ENCODE data around the gene PCNT.

Gene PCNT

DNA sequence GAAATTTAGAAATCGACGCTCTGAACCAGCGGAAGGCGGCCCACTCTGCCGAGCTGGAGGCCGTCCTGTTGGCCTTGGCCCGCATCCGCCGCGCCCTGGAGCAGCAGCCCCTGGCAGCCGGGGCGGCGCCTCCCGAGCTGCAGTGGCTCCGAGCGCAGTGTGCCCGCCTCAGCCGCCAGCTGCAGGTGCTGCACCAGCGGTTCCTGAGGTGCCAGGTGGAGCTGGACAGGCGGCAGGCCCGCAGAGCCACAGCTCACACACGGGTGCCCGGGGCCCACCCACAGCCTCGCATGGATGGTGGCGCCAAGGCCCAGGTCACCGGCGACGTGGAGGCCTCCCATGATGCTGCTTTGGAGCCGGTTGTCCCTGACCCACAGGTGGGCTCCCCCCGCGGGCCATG, 87.7 kb downstream of the PCNT start:
- Histone ChIP-seq H3K36me3 (ENCODE audit: control insufficient read depth, insufficient read depth, low read length) (peaks cover 54% of the 10 kb centered on the region), H3K4me3 (ENCODE audit: extremely low read depth, insufficient read depth, low read length, poor library complexity, severe bottlenecking) (no peak overlapping the region), H3K9me3 (ENCODE audit: control insufficient read depth, low read length) (no peaks in the 10 kb centered on the region), H3K4me1 (ENCODE audit: control insufficient read depth, insufficient read depth, low read length, poor library complexity, severe bottlenecking) (no peaks in the 10 kb centered on the region), H3K27ac (ENCODE audit: low read depth, low read length, severe bottlenecking) (no peak overlapping the region)
- 97 to 98% methylated on average over 21 to 30 of the region's 31 CpGs for WGBS, 2 experiments (ENCODE audit: insufficient coverage in 2 of 2)

DNA sequence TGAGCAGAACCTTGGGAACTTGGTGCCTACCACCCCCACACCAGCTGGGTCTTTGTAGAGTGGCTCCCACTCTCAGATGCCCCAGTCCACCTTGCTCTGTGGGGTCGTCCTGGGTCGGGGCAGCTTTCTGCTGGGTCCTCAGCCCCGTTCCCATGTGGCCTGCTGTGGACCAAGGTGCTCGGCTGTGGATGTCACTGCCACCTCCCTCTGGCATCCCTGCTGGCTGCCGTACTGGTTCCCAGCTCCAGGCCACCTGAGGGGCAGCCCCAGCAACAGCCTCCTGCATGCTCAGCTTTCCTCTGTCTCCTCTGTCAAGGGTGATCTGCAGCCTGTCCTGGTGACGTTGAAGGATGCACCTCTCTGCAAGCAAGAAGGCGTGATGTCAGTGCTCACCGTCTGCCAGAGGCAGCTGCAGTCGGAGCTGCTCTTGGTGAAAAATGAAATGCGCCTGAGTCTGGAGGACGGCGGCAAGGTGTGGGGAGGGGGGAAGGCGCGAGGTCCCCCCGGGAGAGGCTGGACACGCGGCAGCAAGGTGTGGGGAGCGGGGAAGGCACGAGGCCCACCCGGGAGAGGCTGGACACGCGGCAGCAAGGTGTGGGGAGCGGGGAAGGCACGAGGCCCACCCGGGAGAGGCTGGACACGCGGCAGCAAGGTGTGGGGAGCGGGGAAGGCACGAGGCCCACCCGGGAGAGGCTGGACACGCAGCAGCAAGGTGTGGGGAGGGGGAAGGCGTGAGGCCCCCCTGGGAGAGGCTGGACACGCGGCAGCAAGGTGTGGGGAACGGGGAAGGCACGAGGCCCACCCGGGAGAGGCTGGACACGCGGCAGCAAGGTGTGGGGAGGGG, 88.8 kb downstream of the PCNT start:
- no peaks in the 10 kb centered on the region for H3K9me3 ChIP-seq (ENCODE audit: control insufficient read depth, low read length)
- 91 to 94% methylated on average over 18 to 24 of the region's 39 CpGs for WGBS, 2 experiments (ENCODE audit: insufficient coverage in 2 of 2)
- H3K36me3 ChIP-seq (ENCODE audit: control insufficient read depth, insufficient read depth, low read length), result peaks cover 60% of the 10 kb centered on the region
- no peaks in the 10 kb centered on the region for H3K4me1 ChIP-seq (ENCODE audit: control insufficient read depth, insufficient read depth, low read length, poor library complexity, severe bottlenecking)
- no peak overlapping the region for H3K27ac ChIP-seq (ENCODE audit: low read depth, low read length, severe bottlenecking)
- H3K4me3 ChIP-seq (ENCODE audit: extremely low read depth, insufficient read depth, low read length, poor library complexity, severe bottlenecking), result no peak overlapping the region

DNA sequence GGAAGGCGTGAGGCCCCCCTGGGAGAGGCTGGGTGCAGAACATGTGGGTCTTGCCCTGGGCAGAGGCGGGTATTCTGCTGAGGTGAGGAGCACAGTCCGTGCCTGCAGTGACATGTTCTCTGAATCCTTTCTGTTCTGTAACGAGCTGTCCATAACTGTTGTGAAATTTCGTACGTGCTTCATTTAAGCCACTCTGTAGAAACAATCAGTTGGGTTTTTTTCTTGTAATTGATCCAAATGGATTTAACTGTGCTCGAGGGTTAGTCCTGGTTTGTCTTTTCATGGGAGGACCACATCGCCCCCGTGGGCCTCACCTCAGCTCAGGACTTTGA, 89.4 kb downstream of the PCNT start:
- H3K36me3 ChIP-seq (ENCODE audit: control insufficient read depth, insufficient read depth, low read length), result peaks cover 60% of the 10 kb centered on the region
- WGBS, 2 experiments (ENCODE audit: insufficient coverage in 2 of 2), result 92 to 100% methylated on average over 7 to 9 of the region's 9 CpGs

DNA sequence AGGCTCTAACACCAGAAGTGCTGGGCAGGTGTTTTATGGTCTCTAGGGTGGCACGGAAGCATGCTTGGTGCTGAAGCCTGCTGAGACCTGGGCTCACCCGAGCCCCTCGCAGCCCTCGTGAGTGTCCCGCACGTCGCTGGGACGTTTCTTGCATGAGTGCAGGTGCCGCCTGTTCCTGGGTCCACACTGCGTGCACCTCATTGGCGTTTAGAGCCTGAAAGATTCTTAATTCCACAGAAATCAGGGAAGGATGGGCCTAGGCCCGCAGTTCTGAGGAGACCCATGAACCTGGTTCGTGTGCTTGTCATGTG, 91.0 kb downstream of the PCNT start:
- 93 to 95% methylated on average over 13 of the region's 13 CpGs for WGBS, 2 experiments (ENCODE audit: insufficient coverage in 2 of 2)
- no peaks in the 10 kb centered on the region for H3K4me1 ChIP-seq (ENCODE audit: control insufficient read depth, insufficient read depth, low read length, poor library complexity, severe bottlenecking)
- peaks cover 63% of the 10 kb centered on the region for H3K36me3 ChIP-seq (ENCODE audit: control insufficient read depth, insufficient read depth, low read length)
- no peak overlapping the region for H3K27ac ChIP-seq (ENCODE audit: low read depth, low read length, severe bottlenecking)
- H3K4me3 ChIP-seq (ENCODE audit: extremely low read depth, insufficient read depth, low read length, poor library complexity, severe bottlenecking), result no peak overlapping the region
- no peaks in the 10 kb centered on the region for H3K9me3 ChIP-seq (ENCODE audit: control insufficient read depth, low read length)

More for the DNA sequence above, 89.4 kb downstream of the PCNT start:
- Histone ChIP-seq H3K27ac (ENCODE audit: low read depth, low read length, severe bottlenecking) (no peak overlapping the region), H3K9me3 (ENCODE audit: control insufficient read depth, low read length) (no peaks in the 10 kb centered on the region), H3K4me1 (ENCODE audit: control insufficient read depth, insufficient read depth, low read length, poor library complexity, severe bottlenecking) (no peaks in the 10 kb centered on the region), H3K4me3 (ENCODE audit: extremely low read depth, insufficient read depth, low read length, poor library complexity, severe bottlenecking) (no peak overlapping the region)

DNA sequence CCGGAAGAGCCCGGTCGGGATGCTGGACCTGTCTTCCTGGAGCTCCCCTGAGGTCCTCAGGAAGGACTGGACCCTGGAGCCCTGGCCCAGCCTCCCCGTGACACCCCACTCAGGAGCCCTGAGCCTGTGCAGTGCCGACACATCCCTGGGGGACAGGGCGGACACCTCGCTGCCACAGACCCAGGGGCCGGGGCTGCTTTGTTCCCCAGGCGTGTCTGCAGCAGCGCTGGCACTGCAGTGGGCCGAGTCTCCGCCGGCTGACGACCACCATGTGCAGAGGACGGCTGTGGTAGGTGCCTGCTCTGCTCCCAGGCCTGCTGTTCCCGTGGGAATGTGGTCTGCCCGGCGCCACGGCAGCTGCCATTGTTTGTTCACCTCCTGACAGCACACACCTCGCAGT, 92.6 kb downstream of the PCNT start:
- Histone ChIP-seq H3K9me3 (ENCODE audit: control insufficient read depth, low read length) (no peaks in the 10 kb centered on the region), H3K36me3 (ENCODE audit: control insufficient read depth, insufficient read depth, low read length) (peaks cover 62% of the 10 kb centered on the region), H3K4me1 (ENCODE audit: control insufficient read depth, insufficient read depth, low read length, poor library complexity, severe bottlenecking) (no peaks in the 10 kb centered on the region), H3K4me3 (ENCODE audit: extremely low read depth, insufficient read depth, low read length, poor library complexity, severe bottlenecking) (no peak overlapping the region), H3K27ac (ENCODE audit: low read depth, low read length, severe bottlenecking) (no peak overlapping the region)
- WGBS, 2 experiments (ENCODE audit: insufficient coverage in 2 of 2), result 92 to 96% methylated on average over 19 to 20 of the region's 20 CpGs

DNA sequence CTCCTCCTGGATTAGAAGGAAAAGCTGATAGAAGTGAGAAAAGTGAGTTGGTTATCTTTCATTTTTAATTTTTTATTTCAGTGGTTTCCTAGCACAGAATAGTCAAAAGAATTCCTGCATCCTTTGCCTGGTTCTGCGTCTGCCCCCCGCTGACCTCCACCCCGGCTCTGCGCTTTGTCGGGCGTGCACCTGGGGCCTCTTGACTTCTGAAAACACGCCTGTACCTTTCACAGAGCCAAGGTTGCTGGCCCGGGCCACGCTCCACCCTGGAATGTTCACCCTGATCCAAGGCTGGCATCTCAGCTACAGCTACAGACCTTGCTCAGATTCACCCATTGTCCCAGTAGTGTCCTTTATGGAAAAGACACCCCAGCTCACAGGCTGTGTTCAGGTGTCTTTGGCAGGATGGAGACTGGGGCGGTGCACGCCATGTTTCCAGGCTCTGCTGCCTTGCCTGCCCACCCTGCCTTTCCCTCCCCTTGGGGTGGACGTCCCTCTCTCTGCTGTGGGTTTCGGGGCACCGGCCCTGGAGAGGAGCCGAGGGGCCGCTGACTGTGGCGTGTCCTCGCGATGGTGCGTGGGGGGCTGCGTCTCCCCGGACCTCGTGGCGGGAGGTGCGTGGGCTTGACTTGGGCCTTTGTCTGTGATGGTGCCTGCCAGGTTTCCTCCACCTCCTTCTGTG, 94.5 kb downstream of the PCNT start:
- Histone ChIP-seq H3K9me3 (ENCODE audit: control insufficient read depth, low read length) (no peaks in the 10 kb centered on the region), H3K4me3 (ENCODE audit: extremely low read depth, insufficient read depth, low read length, poor library complexity, severe bottlenecking) (no peak overlapping the region), H3K4me1 (ENCODE audit: control insufficient read depth, insufficient read depth, low read length, poor library complexity, severe bottlenecking) (no peaks in the 10 kb centered on the region), H3K27ac (ENCODE audit: low read depth, low read length, severe bottlenecking) (no peak overlapping the region), H3K36me3 (ENCODE audit: control insufficient read depth, insufficient read depth, low read length) (peaks cover 62% of the 10 kb centered on the region)
- 96 to 98% methylated on average over 15 to 18 of the region's 25 CpGs for WGBS, 2 experiments (ENCODE audit: insufficient coverage in 2 of 2)

DNA sequence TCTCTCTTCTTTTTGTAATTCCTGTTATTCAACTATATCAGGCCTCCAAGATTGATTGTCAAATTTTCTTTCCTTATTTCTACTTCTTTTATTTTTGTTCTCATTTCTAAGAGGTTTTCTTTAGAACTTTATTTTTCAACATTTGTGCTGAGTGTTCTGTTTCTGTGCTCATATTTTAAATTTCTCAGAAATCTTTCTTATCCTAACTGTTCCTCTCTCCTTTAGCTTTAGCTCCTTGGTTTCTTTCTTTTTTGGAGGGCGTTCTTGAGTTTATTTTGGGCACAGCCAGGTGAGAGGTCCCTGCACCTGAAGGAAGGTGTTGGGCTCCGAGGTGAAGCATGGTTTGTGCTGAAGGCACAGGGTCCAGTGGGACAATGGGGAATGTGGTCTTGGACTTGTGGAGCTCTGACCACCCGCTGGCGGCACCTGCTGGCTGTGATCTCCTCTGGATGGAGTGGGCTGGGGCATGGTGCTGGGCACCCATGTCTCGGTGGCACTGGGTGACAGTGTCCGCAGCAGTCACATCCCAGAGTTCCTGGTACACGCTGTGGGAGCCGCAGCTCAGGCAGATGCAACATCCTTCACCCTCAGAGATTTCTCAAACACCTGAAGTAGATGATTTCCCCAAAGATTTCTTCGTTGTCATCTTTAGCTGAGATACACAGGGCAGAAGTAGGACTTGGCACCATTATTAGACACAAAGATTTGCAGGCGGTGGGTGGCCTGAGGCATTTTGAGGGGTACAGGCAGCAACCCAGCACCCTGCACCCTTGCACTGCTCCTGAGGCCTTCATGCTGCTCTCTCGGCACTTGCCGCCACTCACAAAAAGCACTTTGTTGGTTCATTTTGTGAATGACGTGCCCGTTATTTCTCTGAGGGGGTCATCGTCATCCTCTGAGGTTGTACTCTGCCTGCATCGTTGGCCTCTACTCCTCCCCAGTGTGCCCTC, 96.6 kb downstream of the PCNT start:
- Histone ChIP-seq H3K36me3 (ENCODE audit: control insufficient read depth, insufficient read depth, low read length) (peaks cover 58% of the 10 kb centered on the region), H3K4me1 (ENCODE audit: control insufficient read depth, insufficient read depth, low read length, poor library complexity, severe bottlenecking) (no peaks in the 10 kb centered on the region), H3K4me3 (ENCODE audit: extremely low read depth, insufficient read depth, low read length, poor library complexity, severe bottlenecking) (no peak overlapping the region), H3K9me3 (ENCODE audit: control insufficient read depth, low read length) (no peaks in the 10 kb centered on the region), H3K27ac (ENCODE audit: low read depth, low read length, severe bottlenecking) (no peak overlapping the region)
- WGBS, 2 experiments (ENCODE audit: insufficient coverage in 2 of 2), result 95 to 96% methylated on average over 13 to 15 of the region's 16 CpGs

DNA sequence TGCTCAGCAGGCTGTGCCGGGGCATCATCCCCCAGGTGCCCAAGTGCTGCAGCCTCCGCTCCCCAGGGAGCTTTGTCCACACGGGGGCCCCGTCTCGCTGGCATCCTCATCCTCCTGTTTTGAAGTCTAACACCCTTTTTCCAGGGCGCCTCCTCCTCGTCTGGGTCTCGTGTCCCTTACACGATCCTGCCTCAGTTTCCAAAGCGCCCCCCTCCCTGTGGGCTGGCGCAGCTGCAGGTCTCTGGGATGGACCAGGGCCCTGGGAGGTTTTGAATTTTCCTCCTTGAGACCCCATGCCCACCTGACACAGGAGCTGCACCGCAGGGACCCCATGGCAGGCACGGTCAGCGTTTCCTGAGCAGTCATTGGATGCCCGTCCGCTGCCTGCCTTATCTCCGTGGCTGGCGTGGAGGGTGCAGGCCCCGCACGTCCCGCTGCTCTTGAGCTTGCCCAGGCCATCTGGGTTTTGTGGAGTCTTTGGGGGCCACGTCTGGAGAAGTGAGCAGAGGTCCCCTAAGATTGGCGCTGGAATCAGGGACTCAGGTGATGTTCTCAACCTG, 97.3 kb downstream of the PCNT start:
- 97 to 98% methylated on average over 22 to 23 of the region's 23 CpGs for WGBS, 2 experiments (ENCODE audit: insufficient coverage in 2 of 2)
- Histone ChIP-seq H3K9me3 (ENCODE audit: control insufficient read depth, low read length) (no peaks in the 10 kb centered on the region), H3K36me3 (ENCODE audit: control insufficient read depth, insufficient read depth, low read length) (peaks cover 55% of the 10 kb centered on the region), H3K4me3 (ENCODE audit: extremely low read depth, insufficient read depth, low read length, poor library complexity, severe bottlenecking) (no peak overlapping the region), H3K27ac (ENCODE audit: low read depth, low read length, severe bottlenecking) (no peak overlapping the region), H3K4me1 (ENCODE audit: control insufficient read depth, insufficient read depth, low read length, poor library complexity, severe bottlenecking) (no peaks in the 10 kb centered on the region)

DNA sequence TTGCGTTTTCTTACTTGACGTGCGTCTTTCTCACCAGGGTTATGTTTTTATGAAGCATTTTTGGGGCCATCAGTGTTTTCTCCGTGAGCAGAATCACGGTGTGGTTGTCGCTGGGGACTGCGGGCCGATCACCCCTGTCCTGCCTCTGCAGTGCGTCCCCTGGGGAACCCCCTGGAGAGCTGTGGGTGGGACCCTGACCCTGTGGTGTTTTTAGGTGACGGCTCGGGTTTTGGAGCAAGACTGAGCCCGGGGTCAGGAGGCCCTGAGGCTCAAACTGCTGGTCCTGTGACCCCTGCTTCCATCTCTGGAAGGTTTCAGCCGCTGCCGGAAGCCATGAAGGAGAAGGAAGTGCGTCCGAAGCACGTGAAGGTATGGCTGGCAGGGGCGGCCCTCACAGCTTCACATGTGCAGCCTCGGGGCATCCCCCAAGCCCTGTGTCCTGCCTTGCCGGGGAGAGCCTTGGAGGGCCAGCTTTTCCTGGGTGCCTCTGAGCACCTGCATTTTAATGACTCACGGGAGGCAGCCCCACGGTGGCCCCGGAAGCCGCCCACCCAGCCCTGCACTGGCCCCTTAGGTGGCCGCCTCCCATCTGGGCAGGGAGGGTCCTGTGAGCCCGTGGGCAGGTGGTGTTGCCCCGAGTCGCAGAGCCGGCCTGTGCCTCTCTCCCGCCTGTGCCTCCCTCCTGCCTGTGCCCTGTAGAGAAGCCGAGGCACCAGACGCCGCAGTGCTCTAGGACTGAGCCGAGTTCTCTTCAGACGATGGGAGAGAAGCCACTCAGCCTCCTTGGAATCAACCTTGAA, 98.0 kb downstream of the PCNT start:
- 93 to 95% methylated on average over 32 to 33 of the region's 35 CpGs for WGBS, 2 experiments (ENCODE audit: insufficient coverage in 2 of 2)
- peaks cover 55% of the 10 kb centered on the region for H3K36me3 ChIP-seq (ENCODE audit: control insufficient read depth, insufficient read depth, low read length)

More for the DNA sequence above, 98.0 kb downstream of the PCNT start:
- Histone ChIP-seq H3K27ac (ENCODE audit: low read depth, low read length, severe bottlenecking) (no peak overlapping the region), H3K4me3 (ENCODE audit: extremely low read depth, insufficient read depth, low read length, poor library complexity, severe bottlenecking) (no peak overlapping the region), H3K4me1 (ENCODE audit: control insufficient read depth, insufficient read depth, low read length, poor library complexity, severe bottlenecking) (no peaks in the 10 kb centered on the region), H3K9me3 (ENCODE audit: control insufficient read depth, low read length) (no peaks in the 10 kb centered on the region)

All from mesodermal cell (in vitro differentiated cells).